Astrocyte (in vitro differentiated cells and primary cell): Measurements from ENCODE around the gene TENM3. TPM values are rescaled to one million over a fixed set of nuclear protein-coding genes. Genes with fewer than 3 reads are reported as not detected.

ENCODE experiments used
- DNase-seq: peaks from one replicate; pipeline ENCODE4 v3.0.0-alpha.2; 2010; ENCODE audit warnings: low read depth
- FAIRE-seq: peaks from 2 replicates; lab custom pipeline; 2011; peaks lifted over from hg19 to GRCh38; lab: Jason Lieb, UNC
- H2AFZ ChIP-seq: 2 replicates; pipeline ENCODE4 v1.6.0; 2012; ENCODE audit warnings: low read depth, low read length, inconsistent platforms
- H3K27ac ChIP-seq: 2 replicates; pipeline ENCODE4 v1.5.1; 2011; ENCODE audit warnings: low read depth, low read length, inconsistent platforms
- H3K27me3 ChIP-seq: 2 replicates; pipeline ENCODE4 v1.6.0; 2011; ENCODE audit warnings: low read length, inconsistent platforms; ENCODE audit not compliant: insufficient read depth
- H3K36me3 ChIP-seq: 2 replicates; pipeline ENCODE4 v1.5.1; 2011; ENCODE audit warnings: low read length, inconsistent platforms; ENCODE audit not compliant: insufficient read depth
- H3K4me1 ChIP-seq: 2 replicates; pipeline ENCODE4 v1.5.1; 2011; ENCODE audit warnings: low read length, inconsistent platforms; ENCODE audit not compliant: insufficient read depth
- H3K4me2 ChIP-seq: 2 replicates; pipeline ENCODE4 v1.6.0; 2012; ENCODE audit warnings: low read length, inconsistent platforms
- H3K4me3 ChIP-seq: 2 replicates; pipeline ENCODE4 v1.5.1; 2011; ENCODE audit warnings: low read depth, mild to moderate bottlenecking, low read length, inconsistent platforms; ENCODE audit not compliant: insufficient read depth
- H3K79me2 ChIP-seq: 2 replicates; pipeline ENCODE4 v1.6.0; 2012; ENCODE audit warnings: mild to moderate bottlenecking, low read length, inconsistent platforms; ENCODE audit not compliant: insufficient read depth
- H3K9ac ChIP-seq: 2 replicates; pipeline ENCODE4 v1.6.0; 2012; ENCODE audit warnings: mild to moderate bottlenecking, low read length, inconsistent platforms
- H3K9me3 ChIP-seq: 2 replicates; pipeline ENCODE4 v1.5.1; 2012; ENCODE audit warnings: low read depth, mild to moderate bottlenecking, low read length, inconsistent platforms; ENCODE audit not compliant: insufficient read depth
- H4K20me1 ChIP-seq: 2 replicates; pipeline ENCODE4 v1.6.0; 2012; ENCODE audit warnings: low read length, inconsistent platforms; ENCODE audit not compliant: insufficient read depth
- H3K27ac Mint-ChIP-seq: one replicate; pipeline ENCODE4 v1.8.0; 2021; ENCODE audit warnings: mild to moderate bottlenecking, mixed read lengths; ENCODE audit not compliant: unreplicated experiment
- H3K27me3 Mint-ChIP-seq: one replicate; pipeline ENCODE4 v1.8.0; 2021; ENCODE audit warnings: low read depth, mixed read lengths; ENCODE audit not compliant: unreplicated experiment
- H3K36me3 Mint-ChIP-seq: one replicate; pipeline ENCODE4 v1.8.0; 2021; ENCODE audit warnings: low read depth, mixed read lengths; ENCODE audit not compliant: unreplicated experiment
- H3K4me1 Mint-ChIP-seq: one replicate; pipeline ENCODE4 v1.8.0; 2021; ENCODE audit warnings: low read depth, mixed read lengths; ENCODE audit not compliant: unreplicated experiment
- H3K4me3 Mint-ChIP-seq: one replicate; pipeline ENCODE4 v1.8.0; 2021; ENCODE audit warnings: mild to moderate bottlenecking, moderate library complexity, mixed read lengths; ENCODE audit not compliant: unreplicated experiment
- H3K9me3 Mint-ChIP-seq: one replicate; pipeline ENCODE4 v1.8.0; 2021; ENCODE audit warnings: mild to moderate bottlenecking, mixed read lengths; ENCODE audit not compliant: unreplicated experiment
- EZH2 ChIP-seq: IDR thresholded peaks from 2 replicates; pipeline ENCODE4 v1.6.1; 2012; ENCODE audit warnings: mild to moderate bottlenecking, low read length, inconsistent platforms; ENCODE audit not compliant: insufficient read depth
- total RNA-seq: library from RNA; stranded (reverse); gene quantifications from 2 replicates; pipeline ENCODE4 v1.2.1, GENCODE V29; 2021
- TF ChIP-seq, protein P1 (sequence below): IDR thresholded peaks from 2 replicates; pipeline ENCODE4 v1.5.1; 2011; ENCODE audit warnings: low read depth, mild to moderate bottlenecking, inconsistent platforms, low read length, moderate library complexity; ENCODE audit not compliant: insufficient read depth

Gene TENM3
- total RNA-seq, 1 donor from 2014 or later, result 127 TPM

DNA sequence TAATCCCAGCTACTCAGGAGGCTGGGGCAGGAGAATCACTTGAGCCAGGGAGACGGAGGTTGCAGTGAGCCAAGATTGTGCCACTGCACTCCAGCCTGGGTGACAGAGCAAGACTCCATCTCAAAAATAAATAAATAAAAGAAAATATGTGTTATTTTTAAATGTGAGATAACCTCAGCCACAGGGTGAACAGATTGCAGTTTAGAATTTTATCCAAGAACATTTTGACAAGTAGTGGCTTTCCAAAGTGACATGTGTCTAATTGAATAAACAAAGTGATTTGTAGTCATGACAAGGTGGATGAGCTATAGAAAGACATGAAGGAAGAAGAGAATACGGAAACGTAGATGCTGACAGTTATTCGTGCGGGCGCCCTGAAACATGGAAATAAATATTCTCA lies 497.9 kb downstream of the TENM3 start:
- Histone ChIP-seq H3K36me3 (peaks cover 8% of the 10 kb centered on the region), H3K9me3 (no peaks in the 10 kb centered on the region), H3K9ac (no peak overlapping the region), H3K27ac (no peak overlapping the region), H3K4me3 (no peak overlapping the region), H4K20me1 (no peaks in the 10 kb centered on the region), H3K4me2 (no peak overlapping the region), H2AFZ (no peak overlapping the region), H3K4me1 (no peaks in the 10 kb centered on the region), H3K27me3 (no peaks in the 10 kb centered on the region), H3K79me2 (no peaks in the 10 kb centered on the region)
- no peak overlapping the region for H3K27ac Mint-ChIP-seq
- H3K27me3 Mint-ChIP-seq, result no peaks in the 10 kb centered on the region
- H3K4me1 Mint-ChIP-seq, result peaks cover 23% of the 10 kb centered on the region
- FAIRE-seq (no peak), DNase-seq (no peak)
- peaks cover 10% of the 10 kb centered on the region for H3K36me3 Mint-ChIP-seq
- peaks cover 1% of the 10 kb centered on the region for H3K9me3 Mint-ChIP-seq
- TF ChIP-seq, protein P1, sequence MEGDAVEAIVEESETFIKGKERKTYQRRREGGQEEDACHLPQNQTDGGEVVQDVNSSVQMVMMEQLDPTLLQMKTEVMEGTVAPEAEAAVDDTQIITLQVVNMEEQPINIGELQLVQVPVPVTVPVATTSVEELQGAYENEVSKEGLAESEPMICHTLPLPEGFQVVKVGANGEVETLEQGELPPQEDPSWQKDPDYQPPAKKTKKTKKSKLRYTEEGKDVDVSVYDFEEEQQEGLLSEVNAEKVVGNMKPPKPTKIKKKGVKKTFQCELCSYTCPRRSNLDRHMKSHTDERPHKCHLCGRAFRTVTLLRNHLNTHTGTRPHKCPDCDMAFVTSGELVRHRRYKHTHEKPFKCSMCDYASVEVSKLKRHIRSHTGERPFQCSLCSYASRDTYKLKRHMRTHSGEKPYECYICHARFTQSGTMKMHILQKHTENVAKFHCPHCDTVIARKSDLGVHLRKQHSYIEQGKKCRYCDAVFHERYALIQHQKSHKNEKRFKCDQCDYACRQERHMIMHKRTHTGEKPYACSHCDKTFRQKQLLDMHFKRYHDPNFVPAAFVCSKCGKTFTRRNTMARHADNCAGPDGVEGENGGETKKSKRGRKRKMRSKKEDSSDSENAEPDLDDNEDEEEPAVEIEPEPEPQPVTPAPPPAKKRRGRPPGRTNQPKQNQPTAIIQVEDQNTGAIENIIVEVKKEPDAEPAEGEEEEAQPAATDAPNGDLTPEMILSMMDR, result no peak
- no peak for TF ChIP-seq EZH2
- H3K4me3 Mint-ChIP-seq, result no peak overlapping the region

DNA sequence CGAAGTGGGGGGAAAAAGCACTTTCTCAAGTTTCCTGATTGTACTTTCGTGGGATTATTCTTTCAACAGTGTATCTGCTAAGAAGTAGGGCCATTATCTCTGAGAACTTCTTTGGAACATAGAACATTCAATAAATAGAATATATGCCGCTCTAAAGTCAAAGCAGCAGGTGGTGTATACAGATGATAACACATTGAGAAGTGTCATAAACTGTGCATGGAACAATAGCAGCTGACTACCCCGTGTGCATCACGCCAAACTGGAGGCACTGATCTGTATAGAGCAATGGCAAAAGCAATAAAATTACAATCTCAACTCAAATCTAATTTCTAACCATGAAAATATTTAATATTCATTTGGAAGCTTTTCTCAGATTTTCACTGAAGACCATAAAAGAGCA lies 498.7 kb downstream of the TENM3 start:
- Histone ChIP-seq H3K36me3 (peaks cover 8% of the 10 kb centered on the region), H3K27ac (no peak overlapping the region), H4K20me1 (no peaks in the 10 kb centered on the region), H3K4me3 (no peak overlapping the region), H3K79me2 (no peaks in the 10 kb centered on the region), H3K4me1 (no peaks in the 10 kb centered on the region), H3K9ac (no peak overlapping the region), H3K27me3 (no peaks in the 10 kb centered on the region), H3K4me2 (no peak overlapping the region), H2AFZ (no peak overlapping the region), H3K9me3 (no peaks in the 10 kb centered on the region)
- DNase-seq (no peak), FAIRE-seq (no peak)
- H3K36me3 Mint-ChIP-seq, result peaks cover 14% of the 10 kb centered on the region
- H3K27ac Mint-ChIP-seq, result no peak overlapping the region
- peaks cover 4% of the 10 kb centered on the region for H3K9me3 Mint-ChIP-seq
- no peak overlapping the region for H3K4me3 Mint-ChIP-seq
- H3K4me1 Mint-ChIP-seq, result peaks cover 15% of the 10 kb centered on the region
- H3K27me3 Mint-ChIP-seq, result no peaks in the 10 kb centered on the region
- TF ChIP-seq, protein P1, result no peak
- TF ChIP-seq EZH2, result no peak

DNA sequence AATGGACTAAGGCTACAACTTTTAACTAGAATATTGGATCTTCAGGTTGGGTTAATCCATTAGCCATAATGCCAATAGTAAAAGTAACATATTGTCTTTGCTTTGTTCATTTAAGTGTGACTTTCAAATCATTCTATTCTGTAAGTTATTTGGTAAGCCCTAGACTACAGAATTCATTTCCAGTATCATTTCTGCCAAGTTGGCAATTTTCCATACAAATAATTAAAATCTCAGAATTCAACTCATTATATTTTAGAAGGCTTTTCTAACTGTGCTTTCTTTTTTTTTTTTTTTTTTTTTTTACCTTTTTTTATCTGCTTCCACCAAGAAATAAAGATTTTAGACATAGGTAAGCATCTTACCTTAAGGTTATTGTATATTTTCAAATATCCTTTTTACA lies 500.6 kb downstream of the TENM3 start:
- Histone ChIP-seq H3K4me1 (peaks cover 3% of the 10 kb centered on the region), H3K4me2 (no peak overlapping the region), H3K27me3 (no peaks in the 10 kb centered on the region), H3K9me3 (no peaks in the 10 kb centered on the region), H3K27ac (no peak overlapping the region), H2AFZ (no peak overlapping the region), H4K20me1 (no peaks in the 10 kb centered on the region), H3K79me2 (no peaks in the 10 kb centered on the region), H3K36me3 (peaks cover 8% of the 10 kb centered on the region), H3K4me3 (no peak overlapping the region), H3K9ac (no peak overlapping the region)
- peaks cover 19% of the 10 kb centered on the region for H3K36me3 Mint-ChIP-seq
- H3K4me3 Mint-ChIP-seq, result no peak overlapping the region
- no peaks in the 10 kb centered on the region for H3K27me3 Mint-ChIP-seq
- H3K27ac Mint-ChIP-seq, result no peak overlapping the region
- H3K9me3 Mint-ChIP-seq, result peaks cover 4% of the 10 kb centered on the region
- no peak for TF ChIP-seq EZH2
- TF ChIP-seq, protein P1, result no peak
- DNase-seq, result no peak
- FAIRE-seq, result no peak
- H3K4me1 Mint-ChIP-seq, result peaks cover 3% of the 10 kb centered on the region
